NCI-H524 treated with DMSO at 0.1 percent for 48 hours (cell line): ENCODE results near the gene RASD2.

Source experiments
- DNase-seq: peaks from one replicate; lab custom pipeline; 2025; lab: John Stamatoyannopoulos, UW

The RASD2 gene

GRCh38 chr22:35560824-35561223 lies 20.2 kb downstream of the RASD2 start:
- no peak for DNase-seq

DNA sequence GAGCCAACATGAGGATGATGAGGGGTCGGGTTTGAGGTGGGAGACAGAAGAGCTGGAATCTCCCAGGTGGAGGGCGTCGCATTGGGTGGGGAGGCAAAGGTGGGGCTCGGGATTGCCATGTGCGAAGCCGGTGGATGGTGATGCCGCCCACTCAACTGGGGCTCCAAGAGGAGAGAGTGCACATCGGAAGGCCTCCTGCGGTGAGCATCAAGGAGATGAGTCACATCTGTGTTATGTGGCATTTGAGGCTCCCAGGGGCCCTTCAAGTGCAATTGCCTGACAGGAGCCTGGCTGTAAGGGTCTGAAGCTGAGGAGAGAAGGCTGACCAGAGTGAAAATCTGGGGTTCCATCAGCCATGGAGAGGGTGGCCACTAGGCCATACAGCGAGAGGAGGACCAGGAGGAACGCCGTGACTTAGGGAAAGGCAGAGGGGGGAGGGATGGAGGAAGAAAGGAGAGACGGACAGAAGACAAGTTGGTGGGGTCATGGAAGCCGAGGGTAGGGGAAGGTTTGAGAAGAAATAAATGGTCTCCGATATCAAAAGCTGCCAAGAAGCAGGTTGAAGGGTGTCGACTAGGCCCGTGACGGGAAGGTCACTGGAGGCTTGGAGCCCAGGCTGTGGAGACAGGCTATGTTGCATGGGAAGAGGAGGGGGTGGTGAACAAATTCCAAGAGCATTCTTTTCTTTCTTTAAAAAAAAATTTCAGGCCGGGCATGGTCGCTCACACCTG lies 21.3 kb downstream of the RASD2 start:
- DNase-seq = no peak

- no peak for DNase-seq
Observed at GRCh38 chr22:35563211-35563610, 22.6 kb downstream of the RASD2 start.

GRCh38 chr22:35564975-35565867 lies 24.6 kb downstream of the RASD2 start:
- DNase-seq = no peak

- DNase-seq = peak; percentile 44
Observed at GRCh38 chr22:35567351-35568141, 26.9 kb downstream of the RASD2 start.

- peak; percentile 17 for DNase-seq
Observed at GRCh38 chr22:35568751-35569739, 28.4 kb downstream of the RASD2 start.

DNA sequence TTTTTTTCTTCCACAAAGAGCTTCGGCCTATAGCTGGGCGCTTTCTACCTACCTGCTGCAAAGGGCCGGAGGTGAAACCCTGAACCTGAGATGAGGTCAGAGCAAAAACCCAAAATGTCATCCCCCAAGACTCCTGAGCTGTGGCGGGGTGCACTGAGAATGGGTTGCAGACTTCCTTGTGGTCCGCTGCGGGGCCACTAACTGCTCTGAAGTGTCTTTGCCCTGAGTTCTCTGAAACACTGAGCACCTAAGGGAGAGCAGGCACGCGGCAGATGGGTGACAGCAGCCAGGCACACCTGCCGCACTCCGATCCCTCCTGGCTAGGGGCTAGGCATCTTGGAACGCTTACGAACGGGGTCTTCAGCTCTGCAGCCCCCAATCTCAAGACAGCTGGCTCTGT lies 29.3 kb downstream of the RASD2 start:
- DNase-seq = no peak

DNA sequence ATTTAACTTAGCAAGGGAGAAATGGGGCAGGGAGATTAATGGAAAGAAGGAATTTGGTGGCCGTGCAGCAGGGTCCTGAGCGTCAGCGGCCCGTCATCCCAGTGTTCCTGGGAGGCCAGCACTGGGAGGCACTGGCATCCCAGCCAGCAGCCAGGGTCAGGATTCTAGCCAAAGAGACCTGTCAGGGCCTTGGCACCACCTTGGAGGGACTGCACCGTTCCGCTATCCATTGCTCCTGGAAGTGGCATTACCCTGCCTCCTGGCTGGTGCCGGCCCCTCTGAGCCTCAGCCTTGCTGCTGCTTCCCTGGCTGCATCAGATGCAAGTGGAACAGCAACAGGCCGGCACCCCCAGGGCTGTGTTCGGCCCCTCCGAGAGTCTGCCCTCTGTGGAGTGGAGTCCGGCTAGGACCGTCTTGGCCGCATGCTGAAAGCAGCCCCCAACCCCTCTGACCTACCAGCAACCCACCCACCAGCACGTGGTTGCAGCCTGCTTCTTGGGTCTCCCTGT lies 30.1 kb downstream of the RASD2 start:
- DNase-seq = no peak

DNA sequence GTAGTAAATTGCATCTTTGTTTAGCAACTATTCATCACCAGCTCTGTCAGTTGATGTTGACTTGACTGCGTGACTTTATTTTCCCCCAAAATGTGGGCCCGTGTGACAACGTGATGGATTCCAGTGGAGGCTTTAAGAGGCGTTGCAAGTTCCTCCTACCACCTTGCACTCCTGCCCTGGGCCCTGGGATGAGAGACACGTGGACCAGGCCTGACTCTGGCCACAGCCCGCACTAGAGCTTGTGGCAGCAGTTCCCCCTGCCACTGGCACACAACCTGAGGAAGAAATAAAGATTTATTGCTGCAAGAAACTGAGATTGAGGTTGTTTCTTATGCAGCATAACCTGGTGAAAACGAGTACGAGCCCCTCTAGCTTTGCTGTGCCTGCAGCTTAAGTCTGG lies 31.9 kb downstream of the RASD2 start:
- no peak for DNase-seq

- no peak for DNase-seq
Observed at GRCh38 chr22:35575116-35575748, 34.6 kb downstream of the RASD2 start.

DNA sequence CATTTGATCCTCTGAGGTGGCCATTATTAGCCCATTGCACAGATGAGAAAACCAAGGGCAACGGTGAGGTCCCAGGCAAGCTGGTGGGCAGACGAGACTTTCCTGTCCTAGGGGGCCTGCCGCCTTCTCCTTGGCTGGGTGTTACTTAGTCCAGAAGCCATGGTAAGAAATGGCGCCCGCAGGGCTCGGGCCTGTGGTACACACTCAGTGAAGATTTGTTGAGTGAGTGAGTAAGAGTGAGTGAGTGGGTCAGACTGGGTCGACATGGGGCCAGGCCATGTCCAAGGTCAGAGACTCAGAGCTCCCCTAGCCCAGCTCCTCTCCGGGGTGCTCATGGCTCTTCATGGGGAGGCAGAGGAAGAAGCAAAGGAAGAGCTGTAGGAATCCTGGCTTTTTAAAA lies 36.0 kb downstream of the RASD2 start:
- no peak for DNase-seq

DNA sequence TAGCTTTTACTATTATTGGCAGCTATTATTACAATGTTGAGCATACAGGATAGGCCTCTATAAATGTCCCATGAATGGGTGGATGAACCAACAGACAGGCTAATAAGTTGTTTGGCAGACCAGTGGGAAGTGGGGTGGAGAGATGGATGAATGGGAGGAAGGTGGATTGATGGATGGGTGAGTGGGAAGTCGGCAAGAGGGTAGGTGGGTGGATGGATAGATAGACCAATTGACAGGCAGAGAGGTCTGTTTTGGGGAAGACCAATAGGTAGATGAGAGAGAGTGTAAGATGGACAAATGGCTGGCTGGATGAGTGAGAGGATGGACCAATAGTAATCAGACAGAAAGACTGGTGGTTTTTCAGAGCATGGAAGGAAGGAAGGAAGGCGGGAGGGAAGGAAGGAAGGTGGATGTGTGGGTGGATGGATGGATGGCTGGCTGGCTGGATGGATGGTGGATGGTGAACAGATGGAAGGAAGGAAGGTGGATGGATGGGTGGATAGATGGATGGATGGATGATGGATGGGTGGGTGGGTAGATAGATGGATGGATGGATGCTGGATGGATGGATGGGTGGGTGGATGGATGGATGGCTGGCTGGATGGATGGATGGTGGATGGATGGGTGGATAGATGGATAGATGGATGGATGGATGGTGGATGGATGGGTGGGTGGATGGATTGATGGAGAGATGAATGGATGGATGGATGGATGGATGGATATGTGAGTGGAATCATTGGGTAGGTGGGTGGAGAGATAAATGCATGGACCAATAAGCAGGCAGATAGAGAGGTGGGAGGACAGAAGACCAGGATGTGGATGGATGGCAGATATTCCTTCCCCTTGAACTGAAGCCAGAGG lies 37.4 kb downstream of the RASD2 start:
- DNase-seq = no peak

GRCh38 chr22:35578836-35579575 lies 38.4 kb downstream of the RASD2 start:
- DNase-seq = no peak

DNA sequence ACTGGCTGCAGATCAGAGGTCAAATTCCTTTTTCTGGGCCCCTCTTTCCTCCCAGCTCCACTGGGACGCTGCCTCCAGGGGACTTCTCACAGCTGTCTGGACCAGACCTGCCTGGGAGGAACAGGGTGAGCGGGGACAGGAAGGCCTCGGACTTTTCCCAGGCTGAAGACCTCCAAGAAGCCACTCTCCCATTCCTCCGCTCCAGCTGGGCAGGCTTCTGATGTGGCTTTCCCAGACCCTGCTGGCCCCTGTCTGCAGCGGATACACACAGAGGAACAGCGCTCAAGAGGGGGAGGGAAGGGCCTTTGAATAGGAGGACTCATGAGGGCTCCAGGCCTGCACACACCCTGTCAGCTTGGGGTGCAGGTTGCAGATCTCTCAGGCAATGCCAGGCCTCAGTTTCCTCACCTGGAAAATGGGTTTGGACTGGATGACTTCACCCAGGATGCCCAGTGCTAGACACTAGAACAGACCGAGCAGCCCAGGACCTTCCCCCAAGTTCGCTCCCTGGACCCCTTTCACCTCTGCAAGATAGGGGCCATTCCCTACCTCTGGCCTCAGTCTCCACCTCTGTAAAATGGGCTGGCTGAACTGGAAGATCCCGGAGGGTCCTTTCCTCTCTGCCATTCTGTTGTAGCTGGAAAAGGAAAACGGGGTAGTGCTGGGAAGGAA lies 39.9 kb downstream of the RASD2 start:
- no peak for DNase-seq

GRCh38 chr22:35581023-35581413 lies 40.4 kb downstream of the RASD2 start:
- no peak for DNase-seq

DNA sequence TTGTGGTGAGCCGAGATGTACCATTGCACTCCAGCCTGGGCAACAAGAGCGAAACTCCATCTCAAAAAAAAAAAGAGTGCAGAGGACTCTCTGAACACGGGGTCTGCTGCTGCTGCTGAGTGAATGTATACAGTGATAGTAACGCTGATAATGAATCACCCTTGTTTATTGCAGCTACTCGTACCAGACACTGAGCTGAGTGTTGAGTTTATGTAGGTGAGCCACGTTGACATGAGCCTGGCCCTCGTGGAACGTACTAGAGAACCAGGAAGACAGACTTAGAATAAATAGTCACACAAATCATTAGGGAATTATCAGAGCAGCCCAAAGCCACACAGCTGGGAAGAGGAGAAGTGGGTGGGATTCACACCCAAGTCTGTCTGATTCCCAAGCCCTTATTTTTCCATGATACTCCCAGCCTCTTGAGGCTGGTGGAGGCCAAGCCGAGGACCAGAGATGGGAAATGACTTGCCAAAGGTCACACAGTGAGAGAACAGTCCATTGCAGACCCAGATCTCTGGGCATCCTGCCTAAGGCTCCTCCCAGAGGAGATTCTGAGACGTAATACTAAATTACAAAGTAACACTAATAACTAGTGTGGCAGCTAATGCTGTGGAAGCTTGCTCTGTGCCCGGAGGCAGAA lies 41.7 kb downstream of the RASD2 start:
- DNase-seq = no peak

- DNase-seq = no peak
Observed at GRCh38 chr22:35582861-35583670, 42.4 kb downstream of the RASD2 start.
